Measurements from ENCODE around the gene FRY.

DNA sequence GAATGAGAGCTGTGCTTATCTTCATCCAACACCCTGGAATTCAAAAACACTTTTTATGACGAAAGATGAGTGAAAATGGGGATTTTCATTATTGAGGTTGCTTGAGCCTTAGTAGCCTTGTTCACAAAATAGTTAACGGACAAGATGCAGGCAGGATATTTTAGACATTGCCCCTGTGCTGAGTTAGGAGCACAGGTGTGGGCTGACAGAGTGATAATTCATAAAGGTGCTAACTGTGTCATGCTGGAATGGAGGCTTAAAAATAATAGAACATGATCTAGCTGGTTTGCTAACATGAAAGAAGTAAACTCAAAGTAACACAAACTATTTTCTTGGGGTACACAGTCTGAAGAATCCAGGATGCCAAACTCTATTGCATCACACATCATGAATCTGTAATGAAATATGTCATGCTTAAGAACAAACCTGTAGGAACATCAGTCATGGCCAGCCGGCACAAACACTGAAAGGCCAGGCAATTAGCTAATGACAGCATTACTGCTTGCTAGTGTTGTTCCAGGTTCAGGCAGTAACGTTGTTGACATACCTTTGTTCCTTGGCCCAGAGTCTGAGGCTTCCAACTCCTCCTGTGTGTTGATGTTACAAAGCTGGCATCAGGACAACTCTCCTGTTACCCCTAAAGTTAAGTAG, 55.3 kb downstream of the FRY start:
- TF ChIP-seq POLR2AphosphoS5 (IDR thresholded peaks at IDR 0.05; ENCODE audit: borderline replicate concordance, low read depth, low read length): no peak
- TF ChIP-seq EZH2 (IDR thresholded peaks at IDR 0.05): no peak
- TF ChIP-seq FOXP2 (optimal IDR thresholded peaks at IDR 0.05; ENCODE audit: control extremely low read depth, extremely low read length, insufficient read depth): no peak
